Measurements from ENCODE around the gene MMEL1. TPM values are rescaled to one million over a fixed set of nuclear protein-coding genes. Genes with fewer than 3 reads are reported as not detected.
A peak's percentile ranks its signal among the peaks of the same experiment; 100 is the strongest.

Gene MMEL1
- total and polyA plus RNA-seq, 2 of the 13 experiments (the other 11 are each of a cell fraction or from before 2014, with no cell fraction given), result 0.48 TPM; not detected in 1

- TF ChIP-seq HNRNPL (IDR thresholded peaks at IDR 0.05; ENCODE audit: low read depth, low read length) (no peak), HOXA9 (CRISPR knock-in tag; IDR thresholded peaks at IDR 0.05; ENCODE audit: borderline replicate concordance) (no peak), ZNF761 (CRISPR knock-in tag; conservative IDR thresholded peaks at IDR 0.05) (no peak), CBX2 (IDR thresholded peaks at IDR 0.05; ENCODE audit: low read depth, low read length) (no peak), CBX2 (CRISPR knock-in tag; IDR thresholded peaks at IDR 0.05; ENCODE audit: low read depth) (no peak), ZNF10 (CRISPR knock-in tag; IDR thresholded peaks at IDR 0.05; ENCODE audit: borderline replicate concordance, low read depth) (no peak), MTA3 (CRISPR knock-in tag; IDR thresholded peaks at IDR 0.05) (no peak), ZNF232 (CRISPR knock-in tag; IDR thresholded peaks at IDR 0.05; ENCODE audit: borderline replicate concordance) (no peak), ARID3A (IDR thresholded peaks at IDR 0.05; ENCODE audit: low read depth, low read length) (no peak), FOXA1 (IDR thresholded peaks at IDR 0.05) (no peak), FOXA1 (CRISPR knock-in tag; IDR thresholded peaks at IDR 0.05) (0 out of 2 replicates have a peak, but pooled peaks have one; percentile 8), ZNF768 (CRISPR knock-in tag; IDR thresholded peaks at IDR 0.05) (no peak), ZBTB49 (CRISPR knock-in tag; IDR thresholded peaks at IDR 0.05; ENCODE audit: borderline replicate concordance) (no peak), AGO2 (optimal IDR thresholded peaks at IDR 0.05; ENCODE audit: low read depth, low read length) (no peak), HNF4A (CRISPR knock-in tag; IDR thresholded peaks at IDR 0.05) (no peak), NFYB (CRISPR knock-in tag; IDR thresholded peaks at IDR 0.05) (peak; percentile 63), ZNF607 (CRISPR knock-in tag; IDR thresholded peaks at IDR 0.05; ENCODE audit: borderline replicate concordance) (no peak), ARHGAP35 (CRISPR knock-in tag; IDR thresholded peaks at IDR 0.05; ENCODE audit: borderline replicate concordance) (no peak; the same call in 1 of the 2 replicates), ATAD3A (CRISPR knock-in tag; IDR thresholded peaks at IDR 0.05) (no peak), ZNF275 (CRISPR knock-in tag; IDR thresholded peaks at IDR 0.05; ENCODE audit: borderline replicate concordance) (0 out of 2 replicates have a peak, but pooled peaks have one; percentile 16), TBP (CRISPR knock-in tag; IDR thresholded peaks at IDR 0.05) (peak; percentile 69; the same call in 1 of the 2 replicates), SAP130 (CRISPR knock-in tag; IDR thresholded peaks at IDR 0.05; ENCODE audit: low read depth) (peak; percentile 66), NRL (CRISPR knock-in tag; IDR thresholded peaks at IDR 0.05; ENCODE audit: borderline replicate concordance) (no peak), TEAD3 (CRISPR knock-in tag; optimal IDR thresholded peaks at IDR 0.05; ENCODE audit: borderline replicate concordance) (no peak), MNT (IDR thresholded peaks at IDR 0.05) (no peak)
These were observed 86.9 kb downstream of the MMEL1 start (continued) for GRCh38 chr1:2545754-2546514.

Data from HepG2 (cell line).